IPS-20b (cell line): ENCODE results near the gene DDIAS.

ENCODE experiments used
- H3K27ac ChIP-seq: one replicate; pipeline ENCODE4 v1.5.1; 2013; ENCODE audit warnings: low read length
- H3K27me3 ChIP-seq: 2 replicates; pipeline ENCODE4 v1.6.1; 2013; ENCODE audit warnings: mild to moderate bottlenecking, low read length, inconsistent platforms; ENCODE audit not compliant: insufficient read depth
- H3K36me3 ChIP-seq: 2 replicates; pipeline ENCODE4 v1.6.1; 2013; ENCODE audit warnings: low read depth, mild to moderate bottlenecking, inconsistent platforms, low read length, moderate library complexity; ENCODE audit not compliant: insufficient read depth
- H3K4me1 ChIP-seq: 2 replicates; pipeline ENCODE4 v1.6.1; 2013; ENCODE audit warnings: mild to moderate bottlenecking, control low read depth, inconsistent platforms, low read length, moderate library complexity; ENCODE audit not compliant: insufficient read depth
- H3K4me3 ChIP-seq: 2 replicates; pipeline ENCODE4 v1.5.1; 2013; ENCODE audit warnings: mild to moderate bottlenecking, low read length, inconsistent platforms
- H3K9ac ChIP-seq: 2 replicates; pipeline ENCODE4 v1.6.1; 2013; ENCODE audit warnings: low read depth, mild to moderate bottlenecking, inconsistent platforms, low read length, moderate library complexity
- H3K9me3 ChIP-seq: 2 replicates; pipeline ENCODE4 v1.6.1; 2013; ENCODE audit warnings: mild to moderate bottlenecking, low read depth, low read length, inconsistent platforms; ENCODE audit not compliant: insufficient read depth

DDIAS gene

DNA sequence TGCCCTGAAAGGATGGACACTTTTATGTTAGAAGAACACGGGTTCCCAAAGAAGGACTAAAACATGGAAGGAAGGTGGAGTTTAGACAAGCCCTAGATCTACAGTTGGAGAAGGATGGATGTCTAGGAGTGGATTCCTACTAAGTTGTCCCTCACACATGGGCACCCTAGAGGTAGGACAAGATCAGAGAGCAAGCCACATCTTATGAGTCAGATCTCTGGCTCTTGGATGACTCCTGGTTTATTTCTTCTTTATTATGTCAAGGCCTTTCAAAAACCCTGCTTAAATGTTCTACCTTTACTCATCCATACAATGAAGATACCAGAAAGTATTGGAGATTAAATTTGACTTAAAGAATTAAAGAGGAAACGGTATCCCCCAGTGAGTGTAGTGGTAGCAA, 35.7 kb upstream of the DDIAS start:
- no peaks in the 10 kb centered on the region for H3K9me3 ChIP-seq
- H3K36me3 ChIP-seq: no peaks in the 10 kb centered on the region
- H3K27ac ChIP-seq: no peak overlapping the region
- H3K27me3 ChIP-seq: no peaks in the 10 kb centered on the region
- H3K9ac ChIP-seq: no peak overlapping the region
- H3K4me1 ChIP-seq: 0 out of 2 replicates have a peak, but pooled peaks cover 3% of the 10 kb centered on the region
- no peak overlapping the region for H3K4me3 ChIP-seq

DNA sequence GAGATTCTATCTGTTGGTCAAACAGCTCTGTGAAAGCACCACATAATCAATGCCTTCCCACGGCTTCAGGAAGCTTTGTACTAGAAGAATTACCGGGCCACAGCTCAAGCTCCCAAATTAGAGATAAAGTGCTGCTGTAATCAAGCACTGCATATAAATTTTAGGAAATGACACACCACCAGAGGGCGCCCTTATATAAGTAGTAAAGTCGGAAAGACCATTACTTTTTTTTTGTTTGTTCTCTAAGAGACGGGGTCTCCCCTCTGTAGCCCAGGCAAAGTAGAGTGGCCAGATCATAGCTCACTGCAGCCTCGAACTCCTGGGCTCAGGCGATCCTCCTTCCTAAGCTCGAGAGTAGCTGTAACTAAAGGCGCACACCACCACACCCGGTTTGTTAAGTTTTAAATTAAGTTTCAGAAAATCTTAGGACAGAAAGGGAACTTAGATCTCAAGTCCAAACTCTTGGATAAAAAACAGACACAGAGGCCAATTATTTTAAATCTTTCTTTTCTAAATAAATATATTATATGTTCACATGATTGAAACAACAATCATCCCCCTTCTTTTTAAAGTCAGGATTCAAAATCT, 33.9 kb upstream of the DDIAS start:
- Histone ChIP-seq H3K4me3 (no peak overlapping the region), H3K27ac (no peak overlapping the region), H3K27me3 (no peaks in the 10 kb centered on the region), H3K9me3 (no peaks in the 10 kb centered on the region), H3K36me3 (no peaks in the 10 kb centered on the region), H3K4me1 (0 out of 2 replicates have a peak, but pooled peaks cover 3% of the 10 kb centered on the region), H3K9ac (no peak overlapping the region)

DNA sequence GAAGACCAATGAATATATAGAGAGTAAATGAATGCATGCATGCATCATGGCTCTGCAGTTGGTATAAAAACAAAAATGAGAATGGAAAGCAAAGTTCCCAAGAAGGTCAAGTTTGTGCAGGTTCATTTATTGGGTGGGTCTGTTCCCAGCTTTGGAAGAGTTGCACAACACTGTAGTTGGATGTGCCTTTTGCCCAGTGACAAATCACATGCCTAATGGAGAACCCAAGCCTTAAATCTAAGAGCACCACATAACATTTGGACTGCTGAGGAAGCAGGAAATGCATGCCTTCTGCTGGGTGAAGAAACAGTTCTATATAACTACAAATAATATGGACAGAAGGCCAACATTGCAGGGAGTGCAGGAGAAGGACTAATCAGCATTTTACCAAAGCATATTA, 31.9 kb upstream of the DDIAS start:
- H3K4me1 ChIP-seq: peaks cover 8% of the 10 kb centered on the region; the same call in 1 of the 2 replicates
- H3K4me3 ChIP-seq: no peak overlapping the region
- no peak overlapping the region for H3K9ac ChIP-seq
- no peak overlapping the region for H3K27ac ChIP-seq
- H3K9me3 ChIP-seq: no peaks in the 10 kb centered on the region
- no peaks in the 10 kb centered on the region for H3K27me3 ChIP-seq
- H3K36me3 ChIP-seq: no peaks in the 10 kb centered on the region

DNA sequence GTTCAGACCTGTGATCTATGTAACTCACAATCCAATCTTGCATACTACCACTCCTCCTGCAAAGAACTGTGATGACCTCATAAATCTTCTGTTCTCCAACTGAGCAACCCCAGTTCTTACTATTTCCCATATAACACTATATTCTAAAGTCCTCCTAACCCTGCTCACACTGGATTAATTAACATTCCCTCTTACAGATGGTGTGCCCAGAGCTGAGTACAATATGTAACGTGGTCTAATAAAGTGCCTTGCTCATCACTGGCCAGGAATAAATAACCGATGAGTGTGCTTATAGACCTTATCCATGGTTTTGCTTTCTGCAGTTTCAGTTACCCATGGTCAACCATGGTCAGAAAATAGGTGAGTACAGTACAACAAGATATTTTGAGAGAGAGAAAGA, 29.9 kb upstream of the DDIAS start:
- Histone ChIP-seq H3K27ac (no peak overlapping the region), H3K9me3 (no peaks in the 10 kb centered on the region), H3K4me1 (peaks cover 15% of the 10 kb centered on the region), H3K4me3 (no peak overlapping the region), H3K27me3 (no peaks in the 10 kb centered on the region), H3K9ac (no peak overlapping the region), H3K36me3 (no peaks in the 10 kb centered on the region)

DNA sequence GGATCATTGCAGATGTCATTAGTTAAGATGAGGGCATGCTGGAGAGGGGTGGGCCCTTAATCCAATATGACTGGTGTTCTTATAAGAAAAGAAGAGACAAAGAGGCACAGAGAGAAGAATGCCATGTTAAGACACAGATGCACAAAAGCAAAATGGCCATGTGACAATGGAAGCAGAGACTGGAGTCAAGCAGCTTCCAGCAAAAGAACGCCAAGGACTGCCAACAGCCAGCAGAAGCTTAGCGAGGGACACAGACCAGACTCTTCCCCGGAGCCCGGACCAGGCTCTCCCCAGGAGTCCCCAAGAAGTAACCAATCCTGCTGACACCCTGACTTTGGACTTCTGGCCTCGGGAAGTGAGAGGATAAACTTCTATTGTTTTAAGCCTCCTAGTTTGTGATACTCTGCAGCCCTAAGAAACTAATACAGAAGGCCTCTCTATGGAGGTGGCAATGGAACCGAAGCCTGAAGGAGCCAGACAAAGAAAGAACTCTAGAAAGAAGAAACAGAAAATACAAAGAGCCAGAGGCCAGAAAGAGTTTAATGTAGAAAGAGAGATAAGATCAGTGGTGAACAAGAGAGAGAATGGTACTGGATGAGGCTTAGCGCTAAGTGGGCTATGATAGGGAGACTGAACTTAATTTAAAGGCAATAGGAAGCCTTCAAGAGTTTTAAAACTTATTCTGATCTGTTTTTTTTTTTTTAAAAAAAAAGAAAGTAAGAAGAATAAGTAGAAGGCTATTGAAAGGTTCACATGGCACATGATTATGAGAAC, 29.0 kb upstream of the DDIAS start:
- Histone ChIP-seq H3K4me1 (peaks cover 15% of the 10 kb centered on the region), H3K36me3 (no peaks in the 10 kb centered on the region), H3K9me3 (no peaks in the 10 kb centered on the region), H3K9ac (no peak overlapping the region), H3K27ac (no peak overlapping the region), H3K4me3 (no peak overlapping the region), H3K27me3 (no peaks in the 10 kb centered on the region)

DNA sequence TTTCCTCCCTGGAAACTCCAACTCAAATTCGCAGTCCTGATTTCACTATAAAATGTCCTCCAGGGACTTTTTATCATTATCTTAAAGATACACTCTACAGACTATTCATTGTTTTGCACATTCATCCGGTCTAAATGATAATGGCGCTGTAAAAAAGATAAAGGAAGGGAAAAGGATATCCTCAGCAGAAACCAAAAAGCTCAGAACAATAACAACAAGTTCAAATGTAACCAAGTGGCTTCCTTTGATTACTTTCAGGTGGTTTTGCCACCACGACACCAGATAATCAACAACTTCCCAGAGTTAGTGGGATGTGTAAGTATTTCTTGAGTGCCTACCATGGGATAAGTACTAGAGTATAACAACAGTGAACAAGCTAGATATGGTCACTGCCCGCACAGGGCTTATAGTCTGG, 27.6 kb upstream of the DDIAS start:
- no peak overlapping the region for H3K27ac ChIP-seq
- no peaks in the 10 kb centered on the region for H3K27me3 ChIP-seq
- H3K9me3 ChIP-seq: no peaks in the 10 kb centered on the region
- no peaks in the 10 kb centered on the region for H3K36me3 ChIP-seq
- H3K4me3 ChIP-seq: no peak overlapping the region
- no peak overlapping the region for H3K9ac ChIP-seq
- H3K4me1 ChIP-seq: peaks cover 15% of the 10 kb centered on the region

DNA sequence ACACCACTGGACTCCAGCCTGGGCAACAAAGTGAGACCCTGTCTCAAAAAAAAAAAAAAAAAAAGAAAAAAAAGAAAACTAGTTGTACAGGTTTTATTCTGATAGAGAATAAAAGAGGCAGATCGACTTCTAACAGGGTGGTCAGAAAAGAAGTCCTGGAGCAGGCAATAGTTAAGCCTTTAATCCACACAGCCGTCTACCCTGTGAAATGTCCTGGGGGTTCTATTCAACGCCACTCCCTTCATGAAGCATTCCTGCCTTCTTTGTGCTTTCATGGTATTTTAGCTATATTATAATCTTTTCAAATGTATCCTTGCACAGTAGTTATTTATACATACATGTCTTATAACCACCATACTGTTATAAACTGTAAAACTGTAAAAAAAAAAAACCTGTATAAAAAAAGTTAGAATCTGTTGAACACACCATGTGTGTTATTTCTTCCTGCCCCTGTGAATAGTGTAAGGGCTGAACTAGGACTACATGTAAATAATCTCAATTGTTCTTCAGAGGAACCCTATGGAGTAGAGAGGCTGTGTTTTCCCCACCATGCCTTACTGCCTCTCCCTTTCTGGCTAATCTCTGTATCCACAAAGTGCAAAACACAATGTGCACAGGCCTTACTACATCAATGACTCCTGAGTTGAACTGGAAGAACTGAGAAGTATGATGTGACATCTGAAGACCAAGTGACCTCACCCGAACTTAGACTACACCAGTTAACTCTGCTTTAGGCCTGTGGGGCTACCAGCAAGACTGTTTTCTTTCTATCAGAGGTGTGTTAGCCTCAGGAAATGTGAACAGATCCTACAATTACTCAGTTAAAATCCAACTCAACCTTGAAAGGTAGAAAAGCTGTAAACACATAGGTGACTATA, 26.7 kb upstream of the DDIAS start:
- Histone ChIP-seq H3K36me3 (no peaks in the 10 kb centered on the region), H3K4me1 (peaks cover 15% of the 10 kb centered on the region), H3K27ac (no peak overlapping the region), H3K27me3 (no peaks in the 10 kb centered on the region), H3K9me3 (no peaks in the 10 kb centered on the region), H3K4me3 (no peak overlapping the region), H3K9ac (no peak overlapping the region)

DNA sequence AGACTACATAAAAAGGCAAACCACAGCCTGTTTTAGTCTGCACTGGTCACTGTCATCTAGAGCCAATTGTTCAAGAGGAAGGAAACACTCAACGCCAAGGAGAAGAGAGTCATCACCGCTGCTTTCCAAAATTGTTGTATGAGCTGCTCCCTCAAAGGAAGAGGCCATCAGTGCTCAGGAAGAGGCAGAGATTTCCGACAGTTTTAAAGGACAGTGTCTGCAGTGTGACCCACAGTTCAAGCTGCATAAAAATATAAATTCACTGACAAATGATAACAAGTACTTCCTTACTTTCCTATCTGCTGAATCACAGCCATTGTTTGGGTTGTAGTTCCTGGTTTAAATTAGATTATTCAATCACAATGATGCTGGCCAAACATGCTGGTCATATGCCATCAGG, 17.7 kb upstream of the DDIAS start:
- Histone ChIP-seq H3K36me3 (no peaks in the 10 kb centered on the region; the same call in 1 of the 2 replicates), H3K4me1 (no peaks in the 10 kb centered on the region), H3K9ac (no peak overlapping the region), H3K27me3 (no peaks in the 10 kb centered on the region), H3K4me3 (no peak overlapping the region), H3K9me3 (peaks cover 15% of the 10 kb centered on the region), H3K27ac (no peak overlapping the region)

DNA sequence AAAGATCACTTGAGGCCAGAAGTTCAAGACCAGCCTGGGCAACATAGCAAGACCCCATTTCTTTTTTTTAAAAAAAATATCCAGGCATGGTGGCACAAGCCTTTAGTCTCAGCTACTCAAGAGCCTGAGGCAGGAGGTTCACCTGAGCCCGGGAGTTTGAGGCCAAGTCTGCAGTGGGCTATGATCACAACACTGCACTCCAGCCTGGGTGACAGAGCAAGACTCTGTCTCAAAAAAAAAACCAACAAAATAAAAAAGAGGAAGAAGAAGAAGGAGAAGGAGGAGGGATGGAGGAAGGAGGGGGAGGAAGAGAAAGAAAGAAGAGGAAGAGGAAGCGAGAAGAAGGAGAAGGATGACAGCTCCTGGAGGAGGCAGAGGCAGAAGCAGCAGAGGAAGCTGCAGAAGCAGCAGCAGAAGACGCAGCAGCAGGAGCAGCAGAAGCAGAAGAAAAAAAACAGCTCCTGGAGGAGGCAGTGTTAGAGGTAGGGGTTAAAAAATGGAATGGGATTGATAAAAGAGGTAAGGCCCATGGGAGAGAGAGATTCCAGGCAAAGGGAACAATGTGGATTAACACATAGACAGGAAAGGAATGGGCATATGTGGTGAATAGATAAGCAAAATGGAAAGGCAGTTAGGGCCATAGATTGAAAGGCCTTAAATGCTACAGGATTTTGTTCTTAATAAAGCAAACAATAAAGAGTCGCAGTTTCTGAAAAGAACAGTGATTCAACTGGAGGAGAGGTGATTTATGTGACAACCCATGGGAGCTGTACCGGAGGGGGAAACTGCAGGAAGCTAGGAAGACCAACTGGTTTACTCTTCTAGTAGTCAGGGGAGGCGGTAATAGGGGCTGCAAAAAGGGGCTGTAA, 12.2 kb upstream of the DDIAS start:
- no peaks in the 10 kb centered on the region for H3K27me3 ChIP-seq
- no peaks in the 10 kb centered on the region for H3K36me3 ChIP-seq
- H3K4me1 ChIP-seq: no peaks in the 10 kb centered on the region
- H3K27ac ChIP-seq: no peak overlapping the region
- H3K9ac ChIP-seq: no peak overlapping the region
- no peak overlapping the region for H3K4me3 ChIP-seq
- no peaks in the 10 kb centered on the region for H3K9me3 ChIP-seq

DNA sequence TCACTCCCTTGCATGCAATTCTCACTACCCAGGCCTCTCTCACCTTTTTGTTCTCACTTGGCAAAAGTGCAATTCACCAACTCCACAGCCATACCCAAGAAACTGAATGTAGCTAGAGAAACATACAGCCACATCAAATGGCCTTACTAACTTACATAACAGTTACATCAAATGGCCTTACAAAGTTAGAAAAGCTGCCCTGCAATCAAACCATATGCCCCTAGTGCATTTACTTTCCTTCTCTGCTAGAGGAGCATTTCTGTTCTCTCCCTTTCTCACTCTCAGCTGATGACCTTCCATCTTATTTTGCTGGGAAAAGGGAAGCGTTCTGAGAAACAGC, 11.6 kb upstream of the DDIAS start:
- Histone ChIP-seq H3K36me3 (no peaks in the 10 kb centered on the region), H3K27me3 (no peaks in the 10 kb centered on the region), H3K27ac (no peak overlapping the region), H3K9ac (no peak overlapping the region), H3K4me1 (no peaks in the 10 kb centered on the region), H3K9me3 (no peaks in the 10 kb centered on the region), H3K4me3 (no peak overlapping the region)

DNA sequence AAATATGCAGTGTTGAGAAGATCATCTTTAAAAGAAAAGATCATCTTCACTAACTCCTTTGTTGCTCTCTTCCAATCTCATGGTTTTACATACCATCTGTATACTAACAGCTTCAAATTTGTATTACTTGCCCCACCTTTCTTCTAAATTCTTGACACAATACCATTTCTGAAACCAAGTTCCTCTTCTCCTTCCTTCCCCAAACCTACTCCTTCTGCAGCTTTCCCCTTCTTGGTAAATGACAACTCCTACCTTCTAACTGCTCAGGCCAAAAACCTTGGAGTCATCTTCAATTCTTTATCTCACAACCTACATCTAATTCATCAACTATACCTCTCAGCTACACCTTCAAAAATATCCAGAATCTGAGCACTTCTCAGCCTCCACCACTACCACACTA, 10.6 kb upstream of the DDIAS start:
- H3K36me3 ChIP-seq: no peaks in the 10 kb centered on the region
- H3K27ac ChIP-seq: no peak overlapping the region
- no peak overlapping the region for H3K4me3 ChIP-seq
- no peaks in the 10 kb centered on the region for H3K27me3 ChIP-seq
- no peak overlapping the region for H3K9ac ChIP-seq
- no peaks in the 10 kb centered on the region for H3K9me3 ChIP-seq
- no peaks in the 10 kb centered on the region for H3K4me1 ChIP-seq
